Islet precursor cell (in vitro differentiated cells): ENCODE data around the gene NFKB1.
"Not testable (repeated sequence)": the region's sequence is repeated elsewhere in the genome, so short reads cannot be mapped to it uniquely, and the experiment has no call there.

Source experiments
- DNase-seq: peaks from one replicate; pipeline ENCODE4 v3.0.0-alpha.2; 2018

Gene NFKB1, protein sequence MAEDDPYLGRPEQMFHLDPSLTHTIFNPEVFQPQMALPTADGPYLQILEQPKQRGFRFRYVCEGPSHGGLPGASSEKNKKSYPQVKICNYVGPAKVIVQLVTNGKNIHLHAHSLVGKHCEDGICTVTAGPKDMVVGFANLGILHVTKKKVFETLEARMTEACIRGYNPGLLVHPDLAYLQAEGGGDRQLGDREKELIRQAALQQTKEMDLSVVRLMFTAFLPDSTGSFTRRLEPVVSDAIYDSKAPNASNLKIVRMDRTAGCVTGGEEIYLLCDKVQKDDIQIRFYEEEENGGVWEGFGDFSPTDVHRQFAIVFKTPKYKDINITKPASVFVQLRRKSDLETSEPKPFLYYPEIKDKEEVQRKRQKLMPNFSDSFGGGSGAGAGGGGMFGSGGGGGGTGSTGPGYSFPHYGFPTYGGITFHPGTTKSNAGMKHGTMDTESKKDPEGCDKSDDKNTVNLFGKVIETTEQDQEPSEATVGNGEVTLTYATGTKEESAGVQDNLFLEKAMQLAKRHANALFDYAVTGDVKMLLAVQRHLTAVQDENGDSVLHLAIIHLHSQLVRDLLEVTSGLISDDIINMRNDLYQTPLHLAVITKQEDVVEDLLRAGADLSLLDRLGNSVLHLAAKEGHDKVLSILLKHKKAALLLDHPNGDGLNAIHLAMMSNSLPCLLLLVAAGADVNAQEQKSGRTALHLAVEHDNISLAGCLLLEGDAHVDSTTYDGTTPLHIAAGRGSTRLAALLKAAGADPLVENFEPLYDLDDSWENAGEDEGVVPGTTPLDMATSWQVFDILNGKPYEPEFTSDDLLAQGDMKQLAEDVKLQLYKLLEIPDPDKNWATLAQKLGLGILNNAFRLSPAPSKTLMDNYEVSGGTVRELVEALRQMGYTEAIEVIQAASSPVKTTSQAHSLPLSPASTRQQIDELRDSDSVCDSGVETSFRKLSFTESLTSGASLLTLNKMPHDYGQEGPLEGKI

GRCh38 chr4:102500696-102501446 lies at the start of gene NFKB1:
Gene NFKB1, plus strand, starts transcription at chr4:102501359. Its CDS starts 24,160 bp downstream, at chr4:102525519.
- peak; percentile 79 for DNase-seq

DNA sequence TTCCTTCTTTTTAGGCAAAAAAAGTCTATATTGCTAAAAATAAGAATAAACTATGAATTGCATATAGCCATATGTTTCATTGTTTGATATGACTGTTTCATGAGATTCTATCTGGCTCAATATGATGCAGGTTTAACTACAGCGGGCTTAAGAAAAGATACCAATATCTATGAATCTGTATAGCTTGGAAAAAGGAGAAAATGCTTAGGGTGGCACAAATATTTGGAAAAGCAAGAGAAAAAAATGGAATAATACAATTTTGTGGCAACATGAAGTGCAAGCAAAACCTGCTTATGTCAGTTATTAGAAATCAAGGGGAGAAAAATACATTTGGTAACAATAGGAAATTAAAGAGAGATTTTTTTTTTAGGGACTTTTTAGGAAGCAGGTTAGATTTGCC lies 48.3 kb upstream of the NFKB1 start:
- DNase-seq = no peak

DNA sequence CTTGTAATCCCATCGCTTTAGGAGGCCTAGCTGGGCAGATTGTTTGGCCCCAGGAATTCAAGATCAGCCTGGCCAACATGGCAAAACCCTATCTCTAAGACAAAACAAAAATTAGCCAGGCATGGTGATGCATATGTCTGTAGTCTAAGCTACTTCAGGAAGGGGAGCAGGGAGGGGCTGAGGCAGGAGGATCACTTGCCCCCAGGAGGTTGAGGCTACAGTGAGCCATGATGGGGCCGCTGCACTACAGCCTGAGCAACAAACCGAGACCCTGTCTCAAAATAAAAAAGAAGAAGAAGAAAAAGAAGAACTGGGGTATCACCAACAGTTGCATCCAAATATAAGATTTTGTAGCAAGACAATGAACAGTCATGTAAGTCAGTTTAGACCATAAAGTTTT lies 47.3 kb upstream of the NFKB1 start:
- no peak for DNase-seq

DNA sequence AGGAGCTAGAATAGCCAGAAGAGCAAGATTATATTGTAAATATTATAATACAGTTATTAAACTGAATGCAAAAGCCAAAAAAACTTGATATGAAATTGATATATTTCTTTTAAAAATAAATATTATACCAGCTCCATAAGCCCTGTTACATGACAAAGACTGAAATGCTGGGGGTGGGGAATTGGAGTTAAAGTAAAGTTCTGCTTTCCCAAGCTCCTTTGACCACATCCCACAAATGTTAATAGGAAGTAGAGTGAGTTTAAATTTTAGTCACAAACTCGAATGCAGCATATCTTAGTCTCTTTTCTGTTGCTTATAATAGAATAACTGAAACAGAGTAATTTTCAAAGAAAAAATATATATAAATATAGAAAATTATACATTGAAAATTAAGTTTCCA lies 46.9 kb upstream of the NFKB1 start:
- no peak for DNase-seq

DNA sequence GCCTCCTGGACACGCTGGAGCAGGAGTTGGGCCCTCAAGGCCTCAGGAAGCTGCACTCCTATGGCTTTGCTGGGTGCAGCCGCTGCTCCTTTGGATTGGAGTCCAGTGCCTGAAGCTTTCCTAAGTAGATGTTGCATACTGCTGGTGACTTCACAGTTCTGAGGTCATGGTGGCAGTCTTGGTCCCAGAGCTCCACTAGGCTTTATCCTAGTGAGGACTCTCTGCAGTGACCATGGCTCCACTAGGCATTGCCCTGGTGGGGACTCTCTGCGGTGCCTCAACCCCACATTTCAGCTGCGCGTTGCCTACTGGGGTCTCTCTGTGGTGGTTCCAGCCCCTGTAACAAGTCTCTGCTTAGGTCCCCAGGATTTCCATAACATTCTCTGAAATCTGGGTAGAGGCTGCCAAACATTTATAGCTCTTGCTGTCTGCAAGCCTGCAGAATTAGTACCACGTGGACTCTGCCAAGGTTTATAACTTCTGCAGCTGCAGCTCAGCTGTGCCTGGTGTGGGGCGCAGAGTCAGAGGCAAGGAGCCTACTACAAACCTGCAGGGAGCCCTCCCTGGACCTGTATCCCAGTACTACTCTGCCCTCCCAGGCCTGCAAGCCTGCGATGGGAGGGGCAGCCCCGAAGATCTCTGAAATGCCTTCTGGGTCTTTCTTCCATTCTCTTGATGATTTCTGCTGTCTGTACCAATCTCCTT lies 46.0 kb upstream of the NFKB1 start:
- no peak for DNase-seq

GRCh38 chr4:102455750-102456149 lies 45.4 kb upstream of the NFKB1 start:
- DNase-seq = no peak

GRCh38 chr4:102466298-102466697 lies 34.9 kb upstream of the NFKB1 start:
- DNase-seq = no peak

GRCh38 chr4:102469806-102470205 lies 31.4 kb upstream of the NFKB1 start:
- no peak for DNase-seq

DNA sequence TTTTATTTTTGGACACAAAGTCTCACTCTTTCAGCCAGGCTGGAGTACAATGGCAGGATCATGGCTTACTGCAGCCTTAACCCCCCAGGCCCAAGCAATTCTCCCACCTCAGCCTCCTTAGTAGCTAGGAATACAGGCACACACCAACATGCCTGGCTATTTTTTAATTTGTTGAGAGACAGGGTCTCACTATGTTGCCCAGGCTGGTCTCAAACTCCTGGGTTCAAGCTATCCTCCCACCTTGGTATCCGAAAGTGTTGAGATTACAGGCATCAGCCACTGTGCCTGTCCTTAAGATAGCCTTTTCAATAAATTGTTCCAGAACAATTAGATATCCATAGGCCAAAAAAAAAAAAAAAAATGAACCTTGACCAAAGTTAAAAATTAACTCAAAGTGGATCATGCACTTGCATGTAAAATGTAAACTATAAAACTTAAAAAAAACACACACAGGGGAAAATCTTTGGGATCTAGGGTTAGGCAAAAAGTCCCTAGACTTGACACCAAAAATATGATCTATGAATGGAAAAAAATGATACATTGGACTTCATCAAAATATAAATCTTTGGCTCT lies 28.6 kb upstream of the NFKB1 start:
- DNase-seq = no peak

DNA sequence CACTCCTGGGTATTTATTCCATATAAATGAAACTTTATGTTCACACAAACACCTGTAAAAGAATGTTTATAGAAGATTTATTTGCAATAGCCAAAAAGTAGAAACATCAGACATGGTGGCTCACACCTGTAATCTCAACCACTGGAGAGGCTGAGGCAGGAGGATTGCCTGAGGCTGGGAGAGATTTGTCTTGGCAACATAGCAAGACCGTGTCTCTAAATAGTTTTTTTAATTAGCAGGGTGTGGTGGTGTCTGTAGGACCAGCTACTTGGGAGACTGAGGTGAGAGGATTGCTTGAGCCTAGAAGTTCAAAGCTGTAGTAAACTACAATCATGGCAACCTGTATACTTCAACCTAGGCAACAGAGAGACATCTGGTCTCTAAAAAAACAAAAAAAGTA lies 27.7 kb upstream of the NFKB1 start:
- no peak for DNase-seq

- DNase-seq = no peak
These were observed 26.2 kb upstream of the NFKB1 start for GRCh38 chr4:102474736-102475504.

GRCh38 chr4:102477657-102478056 lies 23.5 kb upstream of the NFKB1 start:
- DNase-seq = no peak

GRCh38 chr4:102478186-102478585 lies 23.0 kb upstream of the NFKB1 start:
- DNase-seq = no peak

- not testable (repeated sequence) for DNase-seq
These were observed 21.3 kb upstream of the NFKB1 start for GRCh38 chr4:102479832-102480231.

GRCh38 chr4:102483120-102483519 lies 18.0 kb upstream of the NFKB1 start:
- DNase-seq = no peak

DNA sequence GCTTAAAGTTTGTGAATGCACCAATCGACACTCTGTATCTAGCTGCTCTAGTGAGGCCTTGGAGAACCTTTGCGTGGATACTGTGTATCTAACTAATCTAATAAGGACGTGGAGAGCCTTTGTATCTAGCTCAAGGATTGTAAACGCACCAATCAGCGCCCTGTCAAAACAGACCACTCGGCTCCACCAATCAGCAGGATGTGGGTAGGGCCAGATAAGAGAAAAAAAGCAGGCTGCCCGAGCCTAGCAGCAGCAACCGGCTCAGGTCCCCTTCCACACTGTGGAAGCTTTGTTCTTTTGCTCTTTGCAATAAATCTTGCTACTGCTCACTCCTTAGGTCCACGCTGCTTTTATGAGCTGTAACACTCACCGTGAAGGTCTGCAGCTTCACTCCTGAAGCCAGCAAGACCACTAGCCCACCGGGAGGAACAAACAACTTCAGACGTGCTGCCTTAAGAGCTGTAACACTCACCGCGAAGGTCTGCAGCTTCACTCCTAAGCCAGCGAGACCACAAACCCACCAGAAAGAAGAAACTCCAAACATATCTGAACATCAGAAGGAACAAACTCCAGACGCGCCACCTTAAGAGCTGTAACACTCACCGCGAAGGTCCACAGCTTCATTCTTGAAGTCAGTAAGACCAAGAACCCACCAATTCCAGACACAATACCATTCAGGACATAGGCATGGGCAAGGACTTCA lies 17.0 kb upstream of the NFKB1 start:
- DNase-seq = not testable (repeated sequence)

DNA sequence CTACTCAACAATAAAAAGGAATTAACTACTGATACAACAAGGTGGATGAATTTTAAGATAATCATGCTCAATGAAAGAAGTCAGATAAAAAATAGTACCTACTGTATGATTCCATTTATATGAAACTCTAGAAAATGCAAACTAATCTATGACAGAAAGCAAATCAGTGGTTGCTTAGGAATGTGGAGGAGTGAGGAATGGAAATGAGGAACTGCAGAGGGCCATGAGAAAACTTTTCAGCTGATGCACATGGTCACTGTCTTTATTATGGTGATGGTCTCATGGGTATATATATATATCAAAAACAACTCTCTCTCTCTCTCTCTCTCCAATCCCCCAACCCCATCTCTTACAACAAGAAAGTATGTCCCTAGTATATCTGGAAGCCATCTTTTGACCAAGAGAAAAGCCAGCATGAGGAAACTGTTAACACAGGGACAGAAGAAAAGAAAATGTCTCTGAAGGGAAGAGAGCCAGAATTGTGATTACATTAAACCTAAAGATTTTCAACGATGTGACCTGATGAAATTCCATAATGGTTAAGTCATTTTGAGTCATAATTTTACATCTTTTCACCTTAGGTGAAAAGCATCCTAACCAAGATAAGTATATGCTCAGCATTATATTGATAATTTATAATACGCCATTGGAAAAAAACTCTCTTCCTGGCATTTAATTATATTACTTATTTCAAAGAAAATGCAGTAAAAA lies 8.5 kb upstream of the NFKB1 start:
- DNase-seq = no peak

DNA sequence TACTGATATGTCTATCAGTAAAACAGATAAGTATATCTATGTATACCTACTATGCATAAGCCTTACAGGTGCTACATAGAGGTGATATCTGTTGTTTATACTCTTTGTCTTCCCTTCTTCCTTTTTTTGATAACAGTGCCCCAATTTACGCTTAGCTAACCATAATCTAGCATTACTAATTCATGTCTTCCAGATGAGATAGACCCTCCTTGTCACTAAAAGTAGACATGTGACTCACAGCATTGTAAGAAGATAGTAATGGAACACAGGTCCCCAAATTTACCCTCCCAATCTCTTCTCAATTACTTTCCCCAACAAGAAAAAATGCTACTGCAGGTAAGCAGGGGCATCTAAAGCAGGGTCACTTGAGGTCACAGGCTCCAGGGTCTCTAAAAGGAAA lies 7.9 kb upstream of the NFKB1 start:
- no peak for DNase-seq

GRCh38 chr4:102493794-102494193 lies 7.4 kb upstream of the NFKB1 start:
- DNase-seq = no peak

- DNase-seq = no peak
These were observed 6.6 kb upstream of the NFKB1 start for GRCh38 chr4:102494603-102495002.
